Left lung (tissue), 10 donors: ENCODE results near the gene COG2. TPM values are rescaled to one million over a fixed set of nuclear protein-coding genes. Genes with fewer than 3 reads are reported as not detected.

Source experiments
- ATAC-seq: fragments of 200-7000 bp; cut with Tn5 transposase; one replicate; pipeline ENCODE4 v1.9.1; 2020; ENCODE audit warnings: moderate library complexity
- DNase-seq, 4 donors: peaks; one replicate each; pipeline ENCODE4 v3.0.0-alpha.2; 2013 to 2020
- H3K27ac ChIP-seq, 2 donors: fragments of 200-600 bp; sonication (generic) in 1 of 2; one replicate each; pipeline versions ENCODE4 v1.5.0 to v1.8.0; 2020 to 2021
- H3K27me3 ChIP-seq, 2 donors: fragments of 200-600 bp; sonication (generic) in 1 of 2; one replicate each; pipeline versions ENCODE4 v1.5.0 to v1.8.0; 2020 to 2021
- H3K36me3 ChIP-seq, 2 donors: fragments of 200-600 bp; sonication (generic) in 1 of 2; one replicate each; pipeline versions ENCODE4 v1.5.0 to v1.8.0; 2020 to 2021
- H3K4me1 ChIP-seq, 2 donors: fragments of 200-600 bp; one replicate each; pipeline ENCODE4 v1.8.0; 2021
- H3K4me3 ChIP-seq, 2 donors: fragments of 200-600 bp; sonication (generic) in 1 of 2; one replicate each; pipeline versions ENCODE4 v1.5.0 to v1.8.0; 2020 to 2021; ENCODE audit warnings: mild to moderate bottlenecking in 1 of 2
- H3K9me3 ChIP-seq, 2 donors: fragments of 200-600 bp; sonication (generic) in 1 of 2; one replicate each; pipeline versions ENCODE4 v1.5.0 to v1.8.0; 2020 to 2021
- CTCF ChIP-seq, 2 donors: fragments of 200-600 bp; sonication (generic) in 1 of 2; IDR thresholded peaks; one replicate each; pipeline versions ENCODE4 v1.5.0 to v1.8.0; 2021; ENCODE audit warnings: antibody characterized with exemption in 2 of 2
- intact Hi-C, 2 donors: fragments of 100-400 bp; cut with DNase I; formaldehyde crosslinking; loops; one replicate each; pipeline versions ENCODE4 v1.11.2 to v1.14.2; 2022
- polyA plus RNA-seq, 6 donors: library from polyadenylated mRNA; unstranded; fragments of 120-200 nt; gene quantifications; one replicate each; pipeline ENCODE4 v1.2.1, GENCODE V29; 2013; ENCODE audit not compliant: insufficient read length in 6 of 6
- total RNA-seq, 2 donors: library from RNA; stranded (reverse); fragmentation: NEBNext Ultra II Directional; extraction: Animal tissue kit (Norgen Biotek cat#: 25700); gene quantifications; one replicate each; pipeline ENCODE4 v1.2.1, GENCODE V29; 2021
- donor health status: DM: no; HTN: yes; CAD: no.
- donor health status: DM: no; HTN: no; CAD: no.

COG2 gene
- total and polyA plus RNA-seq, 8 donors = 26.1 to 33.4 (median 27.2) TPM

GRCh38 chr1:230609208-230609607 is 33.1 kb upstream of the COG2 start:
- TF ChIP-seq CTCF (IDR thresholded peaks at IDR 0.05) = no peak
- Histone ChIP-seq H3K4me1 (no peaks in the 10 kb centered on the region), H3K4me3 (no peak overlapping the region), H3K27me3 (no peaks in the 10 kb centered on the region), H3K27ac (no peak overlapping the region), H3K9me3 (no peaks in the 10 kb centered on the region), H3K36me3 (no peaks in the 10 kb centered on the region)
- no peak for DNase-seq
- no peak for ATAC-seq
- intact Hi-C loops = no loop called here

- Histone ChIP-seq H3K36me3 (no peaks in the 10 kb centered on the region), H3K4me3 (no peak overlapping the region), H3K27ac (no peak overlapping the region), H3K4me1 (no peaks in the 10 kb centered on the region), H3K27me3 (no peaks in the 10 kb centered on the region), H3K9me3 (no peaks in the 10 kb centered on the region)
- intact Hi-C loops = no loop called here
- ATAC-seq = no peak
- no peak for DNase-seq
- no peak for TF ChIP-seq CTCF (IDR thresholded peaks at IDR 0.05)
Observed at GRCh38 chr1:230610589-230610988, 31.7 kb upstream of the COG2 start.

GRCh38 chr1:230611128-230611877 is 31.0 kb upstream of the COG2 start:
- Histone ChIP-seq H3K27ac (no peak overlapping the region), H3K27me3 (no peaks in the 10 kb centered on the region), H3K9me3 (no peaks in the 10 kb centered on the region), H3K4me3 (no peak overlapping the region), H3K36me3 (no peaks in the 10 kb centered on the region), H3K4me1 (no peaks in the 10 kb centered on the region)
- TF ChIP-seq CTCF (IDR thresholded peaks at IDR 0.05) = no peak
- intact Hi-C loops = no loop called here
- ATAC-seq = no peak
- DNase-seq = no peak

GRCh38 chr1:230611878-230612235 is 30.4 kb upstream of the COG2 start:
- Histone ChIP-seq H3K36me3 (no peaks in the 10 kb centered on the region), H3K4me1 (no peaks in the 10 kb centered on the region), H3K4me3 (no peak overlapping the region), H3K27me3 (no peaks in the 10 kb centered on the region), H3K27ac (no peak overlapping the region), H3K9me3 (no peaks in the 10 kb centered on the region)
- ATAC-seq = no peak
- intact Hi-C loops = no loop called here
- TF ChIP-seq CTCF (IDR thresholded peaks at IDR 0.05) = no peak
- DNase-seq = no peak

GRCh38 chr1:230612651-230613050 is 29.6 kb upstream of the COG2 start:
- H3K4me1 ChIP-seq = no peaks in the 10 kb centered on the region
- intact Hi-C loops = no loop called here
- no peak for DNase-seq
- no peak for TF ChIP-seq CTCF (IDR thresholded peaks at IDR 0.05)
- no peak overlapping the region for H3K4me3 ChIP-seq
- H3K27me3 ChIP-seq = no peaks in the 10 kb centered on the region
- H3K9me3 ChIP-seq = no peaks in the 10 kb centered on the region
- no peak for ATAC-seq
- no peak overlapping the region for H3K27ac ChIP-seq
- H3K36me3 ChIP-seq = no peaks in the 10 kb centered on the region
